GM18520 (cell line): Measurements from ENCODE around the gene GPATCH2.
"Not testable (repeated sequence)": the region's sequence is repeated elsewhere in the genome, so short reads cannot be mapped to it uniquely, and the experiment has no call there.

Experiments
- ATAC-seq: cut with Tn5 transposase; IDR thresholded peaks from one replicate; pipeline ENCODE4 v1.9.1; 2021; ENCODE audit not compliant: unreplicated experiment

GPATCH2 gene

GRCh38 chr1:217453816-217454215 is 177.1 kb downstream of the GPATCH2 start:
- ATAC-seq: no peak

GRCh38 chr1:217449370-217449769 is 181.5 kb downstream of the GPATCH2 start:
- ATAC-seq: no peak

- ATAC-seq: no peak
These were observed 187.0 kb downstream of the GPATCH2 start for GRCh38 chr1:217443845-217444244.

GRCh38 chr1:217437376-217437775 is 193.5 kb downstream of the GPATCH2 start:
- no peak for ATAC-seq

GRCh38 chr1:217435204-217435603 is 195.7 kb downstream of the GPATCH2 start:
- no peak for ATAC-seq

GRCh38 chr1:217433664-217434063 is 197.2 kb downstream of the GPATCH2 start:
- no peak for ATAC-seq

- no peak for ATAC-seq
These were observed 198.6 kb downstream of the GPATCH2 start for GRCh38 chr1:217432339-217432738.

GRCh38 chr1:217431395-217431794 is 199.5 kb downstream of the GPATCH2 start:
- no peak for ATAC-seq

GRCh38 chr1:217425422-217425821 is 205.5 kb downstream of the GPATCH2 start:
- ATAC-seq: no peak

GRCh38 chr1:217419194-217419551 is 211.7 kb downstream of the GPATCH2 start:
- ATAC-seq: no peak

GRCh38 chr1:217418269-217419193 is 212.4 kb downstream of the GPATCH2 start:
- no peak for ATAC-seq

GRCh38 chr1:217417363-217417762 is 213.5 kb downstream of the GPATCH2 start:
- ATAC-seq: no peak

GRCh38 chr1:217407534-217408001 is 223.3 kb downstream of the GPATCH2 start:
- no peak for ATAC-seq

- ATAC-seq: no peak
These were observed 227.7 kb downstream of the GPATCH2 start for GRCh38 chr1:217403026-217403720.

- ATAC-seq: no peak
These were observed 228.6 kb downstream of the GPATCH2 start for GRCh38 chr1:217402301-217402700.

GRCh38 chr1:217393896-217394295 is 237.0 kb downstream of the GPATCH2 start:
- ATAC-seq: no peak

GRCh38 chr1:217392441-217392840 is 238.4 kb downstream of the GPATCH2 start:
- ATAC-seq: no peak

GRCh38 chr1:217389895-217390294 is 241.0 kb downstream of the GPATCH2 start:
- ATAC-seq: no peak

GRCh38 chr1:217388522-217389065 is 242.3 kb downstream of the GPATCH2 start:
- no peak for ATAC-seq

- ATAC-seq: not testable (repeated sequence)
These were observed 249.1 kb downstream of the GPATCH2 start for GRCh38 chr1:217381773-217382172.

GRCh38 chr1:217379804-217380203 is 251.1 kb downstream of the GPATCH2 start:
- not testable (repeated sequence) for ATAC-seq

- ATAC-seq: no peak
These were observed 251.6 kb downstream of the GPATCH2 start for GRCh38 chr1:217379336-217379735.
